Embryonic facial prominence (tissue), 1 donor: ENCODE data around the gene SPATA31E1.
"Not testable (repeated sequence)": the region's sequence is repeated elsewhere in the genome, so short reads cannot be mapped to it uniquely, and the experiment has no call there.

ENCODE experiments used
- DNase-seq: peaks from one replicate; pipeline ENCODE4 v3.0.0-alpha.2; 2016; ENCODE audit errors: extremely low spot score

Gene SPATA31E1

DNA sequence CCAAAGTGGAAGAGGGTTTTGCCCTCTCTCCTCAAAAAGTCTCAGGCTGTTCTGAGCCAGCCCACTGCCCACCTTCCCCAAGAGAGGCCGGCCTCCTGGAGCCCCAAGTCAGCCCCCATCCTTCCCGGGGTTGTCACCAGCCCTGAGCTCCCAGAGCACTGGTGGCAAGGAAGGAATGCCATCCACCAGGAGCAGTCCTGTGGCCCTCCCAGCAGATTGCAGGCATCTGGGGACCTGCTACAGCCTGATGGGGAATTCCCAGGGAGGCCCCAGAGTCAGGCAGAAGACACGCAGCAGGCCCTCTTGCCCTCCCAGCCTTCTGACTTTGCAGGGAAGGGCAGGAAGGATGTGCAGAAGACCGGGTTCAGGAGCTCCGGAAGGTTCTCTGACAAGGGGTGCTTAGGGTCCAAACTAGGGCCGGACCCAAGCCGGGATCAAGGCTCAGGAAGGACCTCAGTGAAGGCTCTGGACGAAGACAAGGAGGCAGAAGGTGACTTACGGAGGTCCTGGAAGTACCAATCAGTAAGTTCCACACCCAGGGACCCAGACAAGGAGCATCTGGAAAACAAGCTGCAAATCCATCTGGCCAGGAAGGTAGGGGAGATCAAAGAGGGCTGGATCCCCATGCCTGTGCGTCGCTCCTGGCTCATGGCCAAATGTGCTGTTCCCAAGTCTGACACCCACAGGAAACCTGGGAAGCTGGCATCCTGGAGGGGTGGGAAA, 3.7 kb downstream of the SPATA31E1 start:
- DNase-seq, result no peak

DNA sequence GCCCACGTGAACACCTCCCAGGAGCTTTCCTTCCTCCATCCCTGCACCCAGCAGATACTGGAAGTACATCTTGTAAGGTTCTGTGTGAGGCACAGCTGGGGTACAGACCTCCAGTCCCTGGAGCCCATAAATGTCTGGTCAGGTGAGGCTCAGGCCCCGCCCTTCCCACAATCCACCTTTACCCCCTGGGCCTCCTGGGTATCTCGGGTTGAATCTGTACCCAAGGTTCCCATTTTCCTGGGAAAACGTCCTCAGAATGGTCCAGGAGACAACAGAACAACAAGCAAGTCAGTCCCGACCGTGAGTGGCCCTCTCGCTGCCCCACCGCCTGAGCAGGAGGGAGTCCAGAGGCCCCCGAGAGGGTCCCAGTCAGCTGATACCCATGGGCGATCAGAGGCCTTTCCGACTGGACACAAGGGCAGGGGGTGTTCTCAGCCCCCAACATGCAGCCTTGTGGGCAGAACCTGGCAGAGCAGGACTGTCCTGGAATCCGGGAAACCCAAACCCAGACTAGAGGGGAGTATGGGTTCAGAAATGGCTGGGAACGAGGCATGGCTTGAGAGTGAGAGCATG, 4.3 kb downstream of the SPATA31E1 start:
- no peak for DNase-seq

DNA sequence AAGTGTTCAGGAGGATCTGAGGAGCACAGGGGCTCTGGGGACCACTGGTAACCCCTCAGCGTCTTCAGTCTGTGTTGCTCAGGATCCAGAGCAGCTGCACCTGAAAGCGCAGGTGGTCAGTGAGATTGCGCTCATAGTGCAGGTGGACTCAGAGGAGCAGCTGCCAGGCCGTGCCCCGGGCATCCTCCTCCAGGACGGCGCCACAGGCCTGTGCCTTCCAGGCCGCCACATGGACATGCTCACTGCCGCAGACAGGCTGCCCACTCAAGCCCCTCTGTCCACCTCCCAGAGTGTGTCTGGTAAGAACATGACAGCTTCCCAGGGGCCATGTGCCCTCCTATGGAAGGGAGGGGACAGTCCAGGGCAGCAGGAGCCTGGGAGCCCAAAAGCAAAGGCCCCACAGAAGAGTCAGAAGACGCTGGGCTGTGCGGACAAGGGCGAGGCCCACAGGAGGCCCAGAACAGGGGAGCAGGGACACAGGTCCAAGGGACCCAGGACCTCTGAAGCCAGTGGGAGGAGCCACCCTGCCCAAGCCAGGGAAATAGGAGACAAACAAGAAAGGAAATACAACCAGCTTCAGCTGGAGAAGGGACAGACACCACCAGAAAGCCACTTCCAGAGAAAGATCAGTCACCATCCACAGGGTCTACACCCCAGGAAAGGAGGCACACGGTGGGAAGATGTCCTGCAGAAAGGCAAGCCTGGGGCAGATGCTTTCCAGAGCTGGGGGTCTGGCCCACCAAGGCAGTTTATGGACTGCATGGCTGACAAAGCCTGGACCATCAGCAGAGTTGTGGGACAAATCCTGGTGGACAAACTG, 5.2 kb downstream of the SPATA31E1 start:
- DNase-seq, result no peak

DNA sequence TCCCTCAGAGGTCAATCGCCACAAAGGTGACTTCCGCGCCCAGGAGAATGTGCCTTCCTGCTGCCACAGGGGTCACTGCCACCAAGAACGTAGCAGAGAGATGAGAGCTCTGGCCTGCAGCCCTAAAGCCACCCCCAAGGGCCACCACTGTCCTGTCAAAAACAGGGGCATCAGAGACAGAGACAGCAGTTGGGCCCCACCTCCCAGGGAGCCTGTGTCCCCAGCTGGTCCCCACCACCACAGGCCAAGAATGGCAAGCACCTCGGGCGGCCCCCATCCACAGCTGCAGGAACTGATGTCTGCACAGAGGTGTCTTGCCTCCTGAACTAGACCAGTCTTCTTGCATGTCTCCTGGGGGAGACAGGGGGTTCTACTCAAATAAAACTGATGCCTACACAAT, 5.8 kb downstream of the SPATA31E1 start:
- no peak for DNase-seq

DNA sequence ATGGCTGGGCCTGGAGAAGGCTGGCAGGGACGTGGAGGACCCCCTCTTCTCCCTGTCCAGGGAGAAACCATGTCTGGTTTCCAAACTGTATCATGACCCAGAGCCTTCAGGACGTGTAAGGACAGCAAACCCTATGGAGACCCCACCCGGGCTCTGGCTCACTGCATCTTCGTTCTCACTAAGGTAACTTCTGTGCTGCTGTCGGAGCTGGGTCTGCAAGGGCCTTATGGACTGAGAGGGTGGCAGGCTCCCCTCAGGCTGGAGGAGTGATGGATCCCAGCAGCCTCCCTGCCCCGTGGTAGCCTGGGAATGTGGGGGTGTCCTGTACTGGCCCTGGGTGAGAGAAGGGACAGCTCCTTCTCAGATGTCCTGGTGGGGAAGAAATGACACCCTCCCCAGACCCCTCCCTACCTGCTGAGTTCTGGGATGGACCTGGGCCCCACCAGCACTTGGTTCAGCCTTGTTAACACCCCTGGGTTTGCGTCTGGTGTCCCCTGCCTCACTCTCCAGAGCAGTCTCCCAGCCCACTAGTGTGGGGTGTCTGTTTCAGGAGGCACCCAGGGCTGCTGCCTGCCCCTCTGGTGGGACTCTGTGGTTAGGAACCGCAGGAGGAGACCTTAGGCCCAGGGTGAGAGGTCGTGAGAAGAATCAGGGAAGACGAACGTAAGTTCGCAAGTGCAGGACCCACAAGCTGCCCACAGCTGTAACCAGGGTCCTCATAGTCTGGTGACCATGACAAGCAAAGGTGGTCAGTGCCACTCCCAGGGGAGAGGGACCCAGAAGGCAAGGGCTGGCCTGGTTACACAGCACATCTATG, 6.6 kb downstream of the SPATA31E1 start:
- DNase-seq, result no peak

GRCh38 chr9:87889882-87890252, 7.2 kb downstream of the SPATA31E1 start:
- no peak for DNase-seq

- no peak for DNase-seq
These were observed 8.2 kb downstream of the SPATA31E1 start for GRCh38 chr9:87890837-87891236.

DNA sequence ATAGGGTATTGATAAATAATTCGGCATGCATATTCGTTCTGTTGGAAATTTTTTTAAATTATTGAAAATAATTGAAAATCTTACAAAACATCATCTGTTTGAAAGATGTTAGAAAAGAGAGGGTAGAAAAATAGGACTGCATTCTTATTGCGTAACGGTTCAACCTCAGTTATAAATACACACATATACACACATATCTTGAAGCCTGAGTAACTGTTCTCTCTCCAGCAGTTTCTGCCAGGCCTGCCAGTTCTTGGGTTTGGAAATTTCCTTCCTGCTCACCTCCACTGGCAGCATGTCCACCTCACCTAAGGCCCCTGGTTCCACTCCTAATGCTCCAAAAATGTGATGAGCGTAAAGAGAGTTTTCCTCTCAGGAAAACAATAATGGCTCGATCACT, 9.1 kb downstream of the SPATA31E1 start:
- no peak for DNase-seq

- no peak for DNase-seq
These were observed 10.3 kb downstream of the SPATA31E1 start for GRCh38 chr9:87892956-87893355.

- no peak for DNase-seq
These were observed 12.4 kb downstream of the SPATA31E1 start for GRCh38 chr9:87894998-87895625.

- DNase-seq, result no peak
These were observed 14.2 kb downstream of the SPATA31E1 start for GRCh38 chr9:87896891-87897290.

DNA sequence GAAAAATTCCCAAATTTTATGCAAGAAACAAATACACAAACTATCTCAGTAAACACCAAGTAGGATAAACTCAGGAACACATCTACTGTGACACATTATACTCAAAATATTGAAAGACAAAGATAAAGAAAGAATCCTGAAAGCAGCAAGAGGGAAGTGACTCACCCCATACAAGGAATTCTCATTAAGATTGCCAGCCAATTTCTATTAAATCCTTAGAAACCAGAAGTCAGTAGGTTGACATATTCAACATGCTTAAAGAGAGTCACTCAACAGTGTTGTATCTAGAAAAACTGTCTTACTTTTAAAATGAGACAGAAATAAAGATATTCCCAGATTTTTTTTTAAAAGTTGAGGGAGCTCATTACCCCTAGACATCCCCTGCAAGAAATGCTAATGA, 15.5 kb downstream of the SPATA31E1 start:
- no peak for DNase-seq

DNA sequence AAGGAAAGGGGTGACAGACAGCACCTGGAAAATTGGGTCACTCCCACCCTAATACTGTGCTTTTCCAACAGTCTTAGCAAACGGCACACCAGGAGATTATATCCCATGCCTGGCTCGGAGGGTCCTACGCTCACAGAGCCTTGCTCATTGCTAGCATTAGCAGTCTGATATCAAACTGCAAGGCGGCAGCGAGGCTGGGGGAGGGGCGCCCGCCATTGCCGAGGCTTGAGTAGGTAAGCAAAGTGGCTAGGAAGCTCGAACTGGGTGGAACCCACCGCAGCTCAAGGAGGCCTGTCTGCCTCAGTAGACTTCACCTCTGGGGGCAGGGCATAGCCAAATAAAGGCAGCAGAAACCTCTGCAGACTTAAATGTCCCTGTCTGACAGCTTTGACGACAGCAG, 19.7 kb downstream of the SPATA31E1 start:
- DNase-seq, result not testable (repeated sequence)

DNA sequence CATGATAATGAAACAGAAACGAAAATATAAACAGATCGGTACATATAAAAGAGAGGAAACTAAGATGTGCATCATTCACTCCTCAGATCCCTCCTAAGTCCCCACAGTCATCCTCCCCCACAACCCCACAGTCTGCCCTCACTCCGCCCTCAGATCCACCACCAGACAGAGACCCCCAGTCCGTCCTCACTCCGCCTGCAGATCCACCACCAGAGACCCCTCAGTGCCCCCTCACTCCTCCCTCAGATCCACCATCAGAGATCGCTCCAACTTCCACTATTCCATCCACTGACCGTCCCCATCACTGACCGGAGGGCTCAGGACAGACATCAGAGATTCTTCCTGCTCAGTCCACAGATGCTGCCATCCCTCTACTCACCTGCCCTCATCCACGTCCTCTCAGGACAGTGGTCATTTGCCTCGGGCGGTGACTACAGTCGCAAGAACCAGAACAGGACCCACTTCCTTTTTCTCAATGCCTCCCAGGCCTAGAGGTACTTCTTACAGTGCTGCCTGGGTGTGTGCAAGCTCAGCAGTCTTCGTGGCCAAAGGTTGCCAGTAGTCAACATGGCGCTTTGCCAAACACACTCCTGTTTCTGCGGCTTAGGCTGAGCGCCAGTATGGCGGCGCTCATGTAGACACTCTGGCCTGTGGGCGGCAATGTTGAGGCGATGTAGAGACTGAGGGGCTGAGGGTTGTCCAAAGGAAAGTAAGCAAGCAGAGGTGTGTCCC, 26.8 kb downstream of the SPATA31E1 start:
- DNase-seq, result no peak

GRCh38 chr9:87910821-87911220, 28.1 kb downstream of the SPATA31E1 start:
- DNase-seq, result no peak

DNA sequence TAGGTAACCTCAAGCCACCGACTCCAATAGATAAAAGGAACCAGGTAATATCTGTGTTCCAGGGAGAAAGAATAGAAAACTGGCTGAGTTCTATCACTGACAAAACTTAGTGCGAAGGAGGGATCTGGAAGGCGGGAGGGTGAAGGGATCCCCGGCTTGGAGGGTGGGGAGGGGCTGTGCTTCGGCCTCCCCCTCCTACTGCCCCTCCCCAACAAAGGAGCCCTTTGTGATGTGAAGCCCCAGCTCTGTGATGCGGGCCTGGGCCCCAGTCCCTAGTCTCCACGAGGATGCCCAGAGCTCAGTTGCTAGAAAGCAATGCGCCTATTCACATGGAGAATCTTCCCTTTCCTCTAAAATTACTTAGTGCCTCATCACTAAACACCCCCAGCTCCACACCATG, 35.0 kb downstream of the SPATA31E1 start, which contains the start of gene SPATA31C1:
TSS of gene SPATA31C1 (plus strand) at position 301 of the 400 bp plus-strand sequence.
- not testable (repeated sequence) for DNase-seq

GRCh38 chr9:87919013-87919412, 36.3 kb downstream of the SPATA31E1 start:
- not testable (repeated sequence) for DNase-seq

DNA sequence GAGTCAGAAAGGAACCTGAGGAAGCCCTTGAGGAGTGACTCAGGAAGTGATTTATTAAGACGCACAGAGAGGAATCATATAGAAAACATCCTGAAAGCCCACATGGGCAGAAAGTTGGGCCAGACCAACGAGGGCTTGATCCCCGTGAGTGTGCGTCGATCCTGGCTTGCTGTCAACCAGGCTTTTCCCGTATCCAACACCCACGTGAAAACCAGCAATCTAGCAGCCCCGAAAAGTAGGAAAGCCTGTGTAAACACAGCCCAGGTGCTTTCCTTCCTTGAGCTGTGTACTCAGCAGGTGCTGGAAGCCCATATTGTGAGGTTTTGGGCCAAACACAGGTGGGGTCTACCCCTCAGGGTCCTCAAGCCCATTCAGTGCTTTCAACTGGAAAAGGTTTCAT, 38.9 kb downstream of the SPATA31E1 start:
- not testable (repeated sequence) for DNase-seq

DNA sequence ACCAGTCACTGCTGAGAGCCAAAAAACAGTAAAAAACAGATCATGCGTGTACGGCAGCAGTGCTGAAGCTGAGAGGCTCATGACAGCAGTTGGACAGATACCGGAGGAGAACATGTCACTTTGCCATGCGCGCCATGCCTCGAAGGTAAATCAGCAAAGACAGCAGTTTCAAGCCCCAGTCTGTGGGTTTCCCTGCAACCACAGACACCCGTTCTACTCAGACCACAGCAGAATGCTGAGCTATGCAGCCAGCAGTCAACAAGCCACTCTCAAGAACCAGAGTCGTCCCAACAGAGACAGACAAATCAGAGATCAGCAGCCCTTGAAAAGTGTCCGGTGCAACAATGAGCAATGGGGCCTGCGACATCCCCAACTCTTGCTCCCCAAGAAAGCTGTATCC, 40.3 kb downstream of the SPATA31E1 start:
- not testable (repeated sequence) for DNase-seq

GRCh38 chr9:87924851-87925250, 42.2 kb downstream of the SPATA31E1 start:
- not testable (repeated sequence) for DNase-seq

- DNase-seq, result not testable (repeated sequence)
These were observed 46.5 kb downstream of the SPATA31E1 start for GRCh38 chr9:87929152-87929551.
